A673 (cell line): Measurements from ENCODE around the gene EFCAB6. TPM values are rescaled to one million over a fixed set of nuclear protein-coding genes. Genes with fewer than 3 reads are reported as not detected.
A peak's percentile ranks its signal among the peaks of the same experiment; 100 is the strongest.

Experiments used
- BruUV-seq: library from RNA; stranded (reverse); fragments of 400-500 nt; replicated peaks from 2 replicates; lab custom pipeline; 2021; lab: Mats Ljungman, UMichigan
- CTCF ChIA-PET: fragments of 300-600 bp; sonication (Branson Sonifier 250); formaldehyde crosslinking; loops from one replicate; lab custom pipeline; 2022; ENCODE audit warnings: antibody characterized with exemption; lab: Charles Lee
- POLR2A ChIA-PET: fragments of 300-600 bp; sonication (Branson Sonifier 250); formaldehyde crosslinking; loops from one replicate; lab custom pipeline; 2022; ENCODE audit warnings: antibody characterized with exemption; ENCODE audit not compliant: low non-redundant PET; lab: Charles Lee
- DNase-seq: peaks from one replicate; pipeline ENCODE4 v3.0.0-alpha.2; 2015; ENCODE audit warnings: low spot score
- H3K27ac ChIP-seq: fragments of 200-600 bp; sonication (generic); 2 replicates; pipeline ENCODE4 v1.5.1; 2016; ENCODE audit warnings: mixed run types, low read depth, mild to moderate bottlenecking, mixed read lengths, antibody characterized with exemption, low read length; ENCODE audit not compliant: poor library complexity, severe bottlenecking
- H3K27me3 ChIP-seq: fragments of 200-600 bp; sonication (generic); replicated peaks from 2 replicates; pipeline ENCODE4 v1.6.1; 2017; ENCODE audit warnings: mixed run types, low read depth, mild to moderate bottlenecking, mixed read lengths, antibody characterized with exemption, low read length; ENCODE audit not compliant: insufficient read depth, poor library complexity
- H3K36me3 ChIP-seq: fragments of 200-600 bp; sonication (generic); 2 replicates; pipeline ENCODE4 v1.6.1; 2016; ENCODE audit warnings: mixed run types, mild to moderate bottlenecking, mixed read lengths, antibody characterized with exemption, low read length; ENCODE audit not compliant: insufficient read depth, poor library complexity, severe bottlenecking
- H3K4me1 ChIP-seq: fragments of 200-600 bp; sonication (generic); 2 replicates; pipeline ENCODE4 v1.6.1; 2017; ENCODE audit warnings: mixed run types, mild to moderate bottlenecking, mixed read lengths, antibody characterized with exemption, low read length; ENCODE audit not compliant: insufficient read depth, poor library complexity, severe bottlenecking
- H3K4me3 ChIP-seq: fragments of 200-600 bp; sonication (generic); 2 replicates; pipeline ENCODE4 v1.5.1; 2016; ENCODE audit warnings: low read depth, mixed run types, mild to moderate bottlenecking, mixed read lengths, low read length; ENCODE audit not compliant: poor library complexity, severe bottlenecking
- H3K9me3 ChIP-seq: fragments of 200-600 bp; sonication (generic); 2 replicates; pipeline ENCODE4 v1.6.1; 2016; ENCODE audit warnings: mixed run types, low read depth, mild to moderate bottlenecking, mixed read lengths, antibody characterized with exemption, low read length; ENCODE audit not compliant: poor library complexity, severe bottlenecking
- CTCF ChIP-seq: fragments of 300-800, 200-600 bp; sonication (generic); conservative IDR thresholded peaks from 2 replicates; pipeline ENCODE4 v1.5.1; 2017; ENCODE audit warnings: low read depth, mild to moderate bottlenecking, antibody characterized with exemption, low read length, moderate library complexity, mixed read lengths
- EZH2 ChIP-seq: fragments of 200-600 bp; sonication (generic); IDR thresholded peaks from 2 replicates; pipeline ENCODE4 v1.6.1; 2017; ENCODE audit warnings: borderline replicate concordance, low read depth, mild to moderate bottlenecking, mixed read lengths, antibody characterized with exemption, low read length; ENCODE audit not compliant: poor library complexity, severe bottlenecking
- intact Hi-C: fragments of 100-400 bp; cut with micrococcal nuclease; formaldehyde crosslinking; loops from one replicate; pipeline ENCODE4 v1.10.0; 2022; ENCODE audit not compliant: unreplicated experiment
- total RNA-seq: library from RNA; stranded (reverse); gene quantifications from 2 replicates; pipeline ENCODE4 v1.2.3, GENCODE V29; 2021

Gene EFCAB6
- total RNA-seq, 1 experiment from 2014 or later: 0.41 TPM

- Histone ChIP-seq H3K27ac (no peak overlapping the region), H3K27me3 (no peaks in the 10 kb centered on the region), H3K9me3 (peaks cover 9% of the 10 kb centered on the region), H3K36me3 (no peaks in the 10 kb centered on the region), H3K4me3 (no peak overlapping the region), H3K4me1 (peaks cover 20% of the 10 kb centered on the region)
- intact Hi-C loops: no loop called here
- no peak for DNase-seq
- TF ChIP-seq EZH2: no peak
- no peak for TF ChIP-seq CTCF
- ChIA-PET CTCF (no interaction called here), POLR2A (no interaction called here)
- BruUV-seq: no TSS peak
Measured at GRCh38 chr22:43530349-43531201, 281.5 kb downstream of the EFCAB6 start.

- ChIA-PET POLR2A (no interaction called here), CTCF (no interaction called here)
- no peaks in the 10 kb centered on the region for H3K27me3 ChIP-seq
- no peak overlapping the region for H3K4me3 ChIP-seq
- H3K9me3 ChIP-seq: peaks cover 9% of the 10 kb centered on the region
- H3K36me3 ChIP-seq: no peaks in the 10 kb centered on the region
- H3K4me1 ChIP-seq: peaks cover 20% of the 10 kb centered on the region
- DNase-seq: no peak
- intact Hi-C loops: no loop called here
- TF ChIP-seq EZH2 (no peak), CTCF (no peak)
- no peak overlapping the region for H3K27ac ChIP-seq
- BruUV-seq: no TSS peak
Measured at GRCh38 chr22:43529934-43530333, 282.2 kb downstream of the EFCAB6 start.

GRCh38 chr22:43529461-43529860, 282.6 kb downstream of the EFCAB6 start:
- no peaks in the 10 kb centered on the region for H3K27me3 ChIP-seq
- no peak for DNase-seq
- peaks cover 9% of the 10 kb centered on the region for H3K9me3 ChIP-seq
- no TSS peak for BruUV-seq
- no peaks in the 10 kb centered on the region for H3K36me3 ChIP-seq
- no peak overlapping the region for H3K4me3 ChIP-seq
- H3K27ac ChIP-seq: peak overlapping the region; percentile 82
- peaks cover 20% of the 10 kb centered on the region for H3K4me1 ChIP-seq
- ChIA-PET POLR2A (no interaction called here), CTCF (no interaction called here)
- TF ChIP-seq CTCF (no peak), EZH2 (no peak)
- intact Hi-C loops: no loop called here
